HEK293T (cell line): ENCODE data around the gene WNT5B.

Experiments used
- BHLHE40 ChIP-seq: fragments of 450-650 bp; IDR thresholded peaks from 2 replicates; pipeline ENCODE4 v1.6.1; 2016; ENCODE audit warnings: mild to moderate bottlenecking, moderate library complexity, borderline replicate concordance
- FOXA1 ChIP-seq: fragments of 450-650 bp; IDR thresholded peaks from 2 replicates; pipeline ENCODE4 v1.6.1; 2016; ENCODE audit warnings: mild to moderate bottlenecking
- FOXK2 ChIP-seq: fragments of 450-650 bp; IDR thresholded peaks from 2 replicates; pipeline ENCODE4 v1.6.1; 2016; ENCODE audit warnings: mild to moderate bottlenecking
- LEF1 ChIP-seq: fragments of 450-650 bp; IDR thresholded peaks from 2 replicates; pipeline ENCODE4 v1.6.1; 2017; ENCODE audit warnings: mild to moderate bottlenecking, borderline replicate concordance

DNA sequence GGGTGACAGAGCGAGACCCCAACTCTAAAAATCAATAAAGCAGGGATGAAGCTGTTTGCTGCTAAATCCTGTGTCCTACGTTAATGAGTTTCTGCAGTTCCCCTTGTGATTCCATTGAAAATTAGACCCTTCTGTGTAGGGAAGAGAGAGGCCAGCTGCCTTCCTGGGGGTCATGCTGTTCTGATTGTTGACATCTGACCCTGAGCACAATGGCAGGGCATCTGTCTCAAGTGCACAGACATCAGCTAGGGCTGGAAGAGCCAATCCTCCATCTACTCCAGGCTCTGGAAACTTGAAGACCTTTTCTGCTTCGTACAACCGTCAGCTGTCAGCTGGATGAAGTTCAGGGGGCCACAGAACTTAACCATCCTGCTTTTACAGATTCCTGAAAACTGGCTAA, 44.7 kb upstream of the WNT5B start:
- TF ChIP-seq FOXK2, result no peak
- TF ChIP-seq FOXA1, result no peak
- TF ChIP-seq BHLHE40, result no peak
- no peak for TF ChIP-seq LEF1
